HL-60 (cell line): ENCODE results near the gene CD300LB.

Experiments
- POLR2AphosphoS5 ChIP-seq: IDR thresholded peaks from 2 replicates; pipeline ENCODE4 v1.6.1; 2012; ENCODE audit warnings: low read depth
- TF ChIP-seq, protein P1 (sequence below): IDR thresholded peaks from one replicate; pipeline ENCODE4 v1.5.1; 2011; ENCODE audit warnings: low read length, control low read depth, inconsistent platforms; ENCODE audit not compliant: insufficient read depth
- TF ChIP-seq, protein P2 (sequence below): IDR thresholded peaks from 2 replicates; pipeline ENCODE4 v1.6.1; 2012; ENCODE audit warnings: low read depth; ENCODE audit not compliant: insufficient replicate concordance

DNA sequence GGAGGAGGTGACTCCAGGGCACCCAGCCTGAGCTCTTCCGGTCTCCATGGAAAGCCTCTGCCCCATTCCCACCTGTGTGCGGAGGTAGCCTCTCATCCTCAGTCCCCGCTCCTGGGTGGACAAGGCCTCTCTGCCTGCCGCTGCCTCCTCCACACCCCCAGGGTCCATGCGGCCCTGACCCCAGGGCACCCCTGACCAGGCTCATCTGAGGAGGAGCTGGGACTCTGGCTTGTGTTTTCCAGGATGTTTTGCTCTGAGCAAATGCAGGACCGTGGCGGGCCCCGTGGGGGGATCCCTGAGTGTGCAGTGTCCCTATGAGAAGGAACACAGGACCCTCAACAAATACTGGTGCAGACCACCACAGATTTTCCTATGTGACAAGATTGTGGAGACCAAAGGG, 58.0 kb downstream of the CD300LB start:
- TF ChIP-seq, protein P1, sequence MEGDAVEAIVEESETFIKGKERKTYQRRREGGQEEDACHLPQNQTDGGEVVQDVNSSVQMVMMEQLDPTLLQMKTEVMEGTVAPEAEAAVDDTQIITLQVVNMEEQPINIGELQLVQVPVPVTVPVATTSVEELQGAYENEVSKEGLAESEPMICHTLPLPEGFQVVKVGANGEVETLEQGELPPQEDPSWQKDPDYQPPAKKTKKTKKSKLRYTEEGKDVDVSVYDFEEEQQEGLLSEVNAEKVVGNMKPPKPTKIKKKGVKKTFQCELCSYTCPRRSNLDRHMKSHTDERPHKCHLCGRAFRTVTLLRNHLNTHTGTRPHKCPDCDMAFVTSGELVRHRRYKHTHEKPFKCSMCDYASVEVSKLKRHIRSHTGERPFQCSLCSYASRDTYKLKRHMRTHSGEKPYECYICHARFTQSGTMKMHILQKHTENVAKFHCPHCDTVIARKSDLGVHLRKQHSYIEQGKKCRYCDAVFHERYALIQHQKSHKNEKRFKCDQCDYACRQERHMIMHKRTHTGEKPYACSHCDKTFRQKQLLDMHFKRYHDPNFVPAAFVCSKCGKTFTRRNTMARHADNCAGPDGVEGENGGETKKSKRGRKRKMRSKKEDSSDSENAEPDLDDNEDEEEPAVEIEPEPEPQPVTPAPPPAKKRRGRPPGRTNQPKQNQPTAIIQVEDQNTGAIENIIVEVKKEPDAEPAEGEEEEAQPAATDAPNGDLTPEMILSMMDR: no peak
- TF ChIP-seq POLR2AphosphoS5: no peak
- TF ChIP-seq, protein P2, sequence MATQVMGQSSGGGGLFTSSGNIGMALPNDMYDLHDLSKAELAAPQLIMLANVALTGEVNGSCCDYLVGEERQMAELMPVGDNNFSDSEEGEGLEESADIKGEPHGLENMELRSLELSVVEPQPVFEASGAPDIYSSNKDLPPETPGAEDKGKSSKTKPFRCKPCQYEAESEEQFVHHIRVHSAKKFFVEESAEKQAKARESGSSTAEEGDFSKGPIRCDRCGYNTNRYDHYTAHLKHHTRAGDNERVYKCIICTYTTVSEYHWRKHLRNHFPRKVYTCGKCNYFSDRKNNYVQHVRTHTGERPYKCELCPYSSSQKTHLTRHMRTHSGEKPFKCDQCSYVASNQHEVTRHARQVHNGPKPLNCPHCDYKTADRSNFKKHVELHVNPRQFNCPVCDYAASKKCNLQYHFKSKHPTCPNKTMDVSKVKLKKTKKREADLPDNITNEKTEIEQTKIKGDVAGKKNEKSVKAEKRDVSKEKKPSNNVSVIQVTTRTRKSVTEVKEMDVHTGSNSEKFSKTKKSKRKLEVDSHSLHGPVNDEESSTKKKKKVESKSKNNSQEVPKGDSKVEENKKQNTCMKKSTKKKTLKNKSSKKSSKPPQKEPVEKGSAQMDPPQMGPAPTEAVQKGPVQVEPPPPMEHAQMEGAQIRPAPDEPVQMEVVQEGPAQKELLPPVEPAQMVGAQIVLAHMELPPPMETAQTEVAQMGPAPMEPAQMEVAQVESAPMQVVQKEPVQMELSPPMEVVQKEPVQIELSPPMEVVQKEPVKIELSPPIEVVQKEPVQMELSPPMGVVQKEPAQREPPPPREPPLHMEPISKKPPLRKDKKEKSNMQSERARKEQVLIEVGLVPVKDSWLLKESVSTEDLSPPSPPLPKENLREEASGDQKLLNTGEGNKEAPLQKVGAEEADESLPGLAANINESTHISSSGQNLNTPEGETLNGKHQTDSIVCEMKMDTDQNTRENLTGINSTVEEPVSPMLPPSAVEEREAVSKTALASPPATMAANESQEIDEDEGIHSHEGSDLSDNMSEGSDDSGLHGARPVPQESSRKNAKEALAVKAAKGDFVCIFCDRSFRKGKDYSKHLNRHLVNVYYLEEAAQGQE: no peak
